GM19467 (cell line): ENCODE results near the gene TMED7.
"Not testable (repeated sequence)": the region's sequence is repeated elsewhere in the genome, so short reads cannot be mapped to it uniquely, and the experiment has no call there.

Experiments used
- ATAC-seq: cut with Tn5 transposase; IDR thresholded peaks from one replicate; pipeline ENCODE4 v1.9.1; 2021; ENCODE audit warnings: mild to moderate bottlenecking, moderate library complexity; ENCODE audit not compliant: unreplicated experiment

Gene TMED7

GRCh38 chr5:115625579-115626444, at the start of gene TMED7:
Gene TMED7 (minus strand): TSS chr5:115626036. CDS start chr5:115625792, 244 bp downstream.
- peak; percentile 92 for ATAC-seq

- ATAC-seq, result not testable (repeated sequence)
These were observed 48.9 kb upstream of the TMED7 start for GRCh38 chr5:115674782-115675181.

GRCh38 chr5:115673596-115673995, 47.8 kb upstream of the TMED7 start:
- no peak for ATAC-seq

GRCh38 chr5:115671939-115672338, 46.1 kb upstream of the TMED7 start:
- no peak for ATAC-seq

- ATAC-seq, result no peak
These were observed 40.2 kb upstream of the TMED7 start for GRCh38 chr5:115666023-115666422.

GRCh38 chr5:115661563-115661962, 35.7 kb upstream of the TMED7 start:
- ATAC-seq, result no peak

- no peak for ATAC-seq
These were observed 35.3 kb upstream of the TMED7 start for GRCh38 chr5:115661101-115661500.

GRCh38 chr5:115657881-115658233, 32.0 kb upstream of the TMED7 start:
- no peak for ATAC-seq

- no peak for ATAC-seq
These were observed 31.5 kb upstream of the TMED7 start for GRCh38 chr5:115657125-115657880.

- no peak for ATAC-seq
These were observed 30.6 kb upstream of the TMED7 start for GRCh38 chr5:115656404-115656803.

GRCh38 chr5:115655994-115656393, 30.2 kb upstream of the TMED7 start:
- no peak for ATAC-seq

- ATAC-seq, result no peak
These were observed 23.7 kb upstream of the TMED7 start for GRCh38 chr5:115649541-115649940.

GRCh38 chr5:115648056-115648455, 22.2 kb upstream of the TMED7 start:
- ATAC-seq, result no peak

GRCh38 chr5:115645386-115645785, 19.6 kb upstream of the TMED7 start:
- not testable (repeated sequence) for ATAC-seq

GRCh38 chr5:115644046-115644445, 18.2 kb upstream of the TMED7 start:
- no peak for ATAC-seq

- ATAC-seq, result no peak
These were observed 16.1 kb upstream of the TMED7 start for GRCh38 chr5:115641948-115642347.

- no peak for ATAC-seq
These were observed 14.4 kb upstream of the TMED7 start for GRCh38 chr5:115640274-115640673.

GRCh38 chr5:115639377-115639776, 13.5 kb upstream of the TMED7 start:
- no peak for ATAC-seq

- ATAC-seq, result no peak
These were observed 11.7 kb upstream of the TMED7 start for GRCh38 chr5:115637507-115637906.

GRCh38 chr5:115636008-115636407, 10.2 kb upstream of the TMED7 start:
- no peak for ATAC-seq

- peak; percentile 66 for ATAC-seq
These were observed 8.7 kb upstream of the TMED7 start for GRCh38 chr5:115634343-115635132.
